ENCODE data around the gene SLC48A1. TPM values are rescaled to one million over a fixed set of nuclear protein-coding genes. Genes with fewer than 3 reads are reported as not detected.
"Not testable (repeated sequence)": the region's sequence is repeated elsewhere in the genome, so short reads cannot be mapped to it uniquely, and the experiment has no call there.

SLC48A1 gene
- polyA plus RNA-seq, 10 donors, result 9.7 to 13.8 (median 11.5) TPM

- DNase-seq, result no peak
Observed at GRCh38 chr12:47808574-47809365, 35.7 kb downstream of the SLC48A1 start.

- not testable (repeated sequence) for DNase-seq
Observed at GRCh38 chr12:47809518-47809917, 36.5 kb downstream of the SLC48A1 start.

GRCh38 chr12:47811072-47811396 is 38.0 kb downstream of the SLC48A1 start:
- peak in 1 of 3 donors; percentile 34 for DNase-seq

- DNase-seq, result peak; percentile 68 to 94 (median 87)
Observed at GRCh38 chr12:47811581-47812484, 38.8 kb downstream of the SLC48A1 start.

- DNase-seq, result peak; percentile 73 to 92 (median 89)
Observed at GRCh38 chr12:47812797-47813510, 39.9 kb downstream of the SLC48A1 start.

GRCh38 chr12:47813511-47814196 is 40.6 kb downstream of the SLC48A1 start:
- DNase-seq, result peak in 1 of 3 donors; percentile 62

GRCh38 chr12:47814539-47815170 is 41.6 kb downstream of the SLC48A1 start:
- no peak for DNase-seq

- DNase-seq, result not testable (repeated sequence)
Observed at GRCh38 chr12:47815447-47815846, 42.4 kb downstream of the SLC48A1 start.

- peak in 1 of 3 donors; percentile 37 for DNase-seq
Observed at GRCh38 chr12:47816403-47817271, 43.6 kb downstream of the SLC48A1 start.

- DNase-seq, result peak in 1 of 3 donors; percentile 55
Observed at GRCh38 chr12:47817272-47818006, 44.4 kb downstream of the SLC48A1 start.

GRCh38 chr12:47818007-47818376 is 45.0 kb downstream of the SLC48A1 start:
- DNase-seq, result no peak

- DNase-seq, result peak in 1 of 3 donors; percentile 61
Observed at GRCh38 chr12:47818467-47819137, 45.6 kb downstream of the SLC48A1 start.

GRCh38 chr12:47819138-47819895 is 46.3 kb downstream of the SLC48A1 start:
- peak in 1 of 3 donors; percentile 79 for DNase-seq

- peak; percentile 86 to 95 (median 94) for DNase-seq
Observed at GRCh38 chr12:47819896-47820630, 47.0 kb downstream of the SLC48A1 start, which contains the start of gene HDAC7. Gene HDAC7, minus strand, starts transcription at chr12:47819903. Its CDS starts 118 bp downstream, at chr12:47819785.

GRCh38 chr12:47820631-47821345 is 47.8 kb downstream of the SLC48A1 start:
- peak; percentile 88 to 97 (median 94) for DNase-seq

- DNase-seq, result no peak
Observed at GRCh38 chr12:47821346-47821706, 48.3 kb downstream of the SLC48A1 start.
